Measurements from ENCODE around the gene FRS2.
A peak's percentile ranks its signal among the peaks of the same experiment; 100 is the strongest.

FRS2 gene

GRCh38 chr12:69548687-69549086 is 78.5 kb downstream of the FRS2 start:
- no peak overlapping the region for H3K4me3 ChIP-seq (ENCODE audit: severe bottlenecking)
- ATAC-seq (ENCODE audit: low read depth) (no peak), DNase-seq (ENCODE audit: low spot score) (no peak)
- no peaks in the 10 kb centered on the region for H3K27me3 ChIP-seq (ENCODE audit: insufficient read depth, poor library complexity, severe bottlenecking)
- peaks cover 4% of the 10 kb centered on the region for H3K4me1 ChIP-seq (ENCODE audit: insufficient read depth, poor library complexity, severe bottlenecking)
- H3K36me3 ChIP-seq (ENCODE audit: low read depth): peaks cover 6% of the 10 kb centered on the region; the same call in 1 of the 2 replicates
- TF ChIP-seq CTCF (IDR thresholded peaks at IDR 0.05; ENCODE audit: poor library complexity, severe bottlenecking): no peak
- no peaks in the 10 kb centered on the region for H3K9me3 ChIP-seq (ENCODE audit: severe bottlenecking)
- H3K27ac ChIP-seq (ENCODE audit: poor library complexity, severe bottlenecking): no peak overlapping the region

GRCh38 chr12:69550569-69551350 is 80.6 kb downstream of the FRS2 start:
- ATAC-seq (ENCODE audit: low read depth) (no peak), DNase-seq (ENCODE audit: low spot score) (no peak)
- H3K27ac ChIP-seq (ENCODE audit: poor library complexity, severe bottlenecking): no peak overlapping the region
- H3K36me3 ChIP-seq (ENCODE audit: low read depth): no peaks in the 10 kb centered on the region
- no peak for TF ChIP-seq CTCF (IDR thresholded peaks at IDR 0.05; ENCODE audit: poor library complexity, severe bottlenecking)
- no peak overlapping the region for H3K4me3 ChIP-seq (ENCODE audit: severe bottlenecking)
- peaks cover 21% of the 10 kb centered on the region for H3K4me1 ChIP-seq (ENCODE audit: insufficient read depth, poor library complexity, severe bottlenecking)
- H3K27me3 ChIP-seq (ENCODE audit: insufficient read depth, poor library complexity, severe bottlenecking): no peaks in the 10 kb centered on the region
- H3K9me3 ChIP-seq (ENCODE audit: severe bottlenecking): no peaks in the 10 kb centered on the region

- no peak for TF ChIP-seq CTCF (IDR thresholded peaks at IDR 0.05; ENCODE audit: poor library complexity, severe bottlenecking)
- H3K27ac ChIP-seq (ENCODE audit: poor library complexity, severe bottlenecking): peak overlapping the region; percentile 63
- peaks cover 36% of the 10 kb centered on the region for H3K4me1 ChIP-seq (ENCODE audit: insufficient read depth, poor library complexity, severe bottlenecking)
- DNase-seq (ENCODE audit: low spot score): no peak
- H3K27me3 ChIP-seq (ENCODE audit: insufficient read depth, poor library complexity, severe bottlenecking): no peaks in the 10 kb centered on the region
- ATAC-seq (ENCODE audit: low read depth): peak; percentile 73
- no peaks in the 10 kb centered on the region for H3K9me3 ChIP-seq (ENCODE audit: severe bottlenecking)
- no peak overlapping the region for H3K4me3 ChIP-seq (ENCODE audit: severe bottlenecking)
- H3K36me3 ChIP-seq (ENCODE audit: low read depth): no peaks in the 10 kb centered on the region; the same call in 1 of the 2 replicates
Measured at GRCh38 chr12:69553628-69554248, 83.5 kb downstream of the FRS2 start.

- H3K4me1 ChIP-seq (ENCODE audit: insufficient read depth, poor library complexity, severe bottlenecking): peaks cover 36% of the 10 kb centered on the region
- no peaks in the 10 kb centered on the region for H3K9me3 ChIP-seq (ENCODE audit: severe bottlenecking)
- H3K27me3 ChIP-seq (ENCODE audit: insufficient read depth, poor library complexity, severe bottlenecking): no peaks in the 10 kb centered on the region
- ATAC-seq (ENCODE audit: low read depth) (peak; percentile 87), DNase-seq (ENCODE audit: low spot score) (no peak)
- TF ChIP-seq CTCF (IDR thresholded peaks at IDR 0.05; ENCODE audit: poor library complexity, severe bottlenecking): no peak
- H3K27ac ChIP-seq (ENCODE audit: poor library complexity, severe bottlenecking): peak overlapping the region; percentile 63
- H3K4me3 ChIP-seq (ENCODE audit: severe bottlenecking): no peak overlapping the region
- no peaks in the 10 kb centered on the region; the same call in 1 of the 2 replicates for H3K36me3 ChIP-seq (ENCODE audit: low read depth)
Measured at GRCh38 chr12:69555461-69555860, 85.3 kb downstream of the FRS2 start.

- H3K4me1 ChIP-seq (ENCODE audit: insufficient read depth, poor library complexity, severe bottlenecking): peaks cover 36% of the 10 kb centered on the region
- no peaks in the 10 kb centered on the region; the same call in 1 of the 2 replicates for H3K36me3 ChIP-seq (ENCODE audit: low read depth)
- H3K4me3 ChIP-seq (ENCODE audit: severe bottlenecking): no peak overlapping the region
- ATAC-seq (ENCODE audit: low read depth) (no peak), DNase-seq (ENCODE audit: low spot score) (no peak)
- H3K27me3 ChIP-seq (ENCODE audit: insufficient read depth, poor library complexity, severe bottlenecking): no peaks in the 10 kb centered on the region
- no peak for TF ChIP-seq CTCF (IDR thresholded peaks at IDR 0.05; ENCODE audit: poor library complexity, severe bottlenecking)
- no peaks in the 10 kb centered on the region for H3K9me3 ChIP-seq (ENCODE audit: severe bottlenecking)
- peak overlapping the region; percentile 63 for H3K27ac ChIP-seq (ENCODE audit: poor library complexity, severe bottlenecking)
Measured at GRCh38 chr12:69556383-69556782, 86.2 kb downstream of the FRS2 start.
